Gastroesophageal sphincter (tissue), 4 donors: Measurements from ENCODE around the gene GPHN. TPM values are rescaled to one million over a fixed set of nuclear protein-coding genes. Genes with fewer than 3 reads are reported as not detected.

Experiments used
- ATAC-seq: fragments of 150-250 bp; one replicate; pipeline ENCODE4 v1.9.1; 2016; ENCODE audit warnings: mild to moderate bottlenecking, moderate library complexity
- H3K27ac ChIP-seq, 4 donors: fragments of 200-600 bp; sonication (generic) in 3 of 4; 1 replicate in 3 of 4; 2 replicates in 1 of 4; pipeline ENCODE4 v1.5.1; 2016 to 2019
- H3K27me3 ChIP-seq: fragments of 200-600 bp; sonication (generic); one replicate; pipeline ENCODE4 v1.5.1; 2019
- H3K36me3 ChIP-seq, 2 donors: fragments of 200-600 bp; sonication (generic); one replicate each; pipeline ENCODE4 v1.5.1; 2019; ENCODE audit warnings: control low read depth in 1 of 2
- H3K4me1 ChIP-seq, 3 donors: fragments of 200-600 bp; sonication (generic); 1 replicate in 2 of 3; 2 replicates in 1 of 3; pipeline ENCODE4 v1.5.1; 2016 to 2019; ENCODE audit warnings: control low read depth in 2 of 3
- H3K4me3 ChIP-seq, 2 donors: fragments of 200-600 bp; sonication (generic); one replicate each; pipeline ENCODE4 v1.5.1; 2019; ENCODE audit warnings: mild to moderate bottlenecking in 1 of 2, moderate library complexity in 1 of 2
- H3K9me3 ChIP-seq, 3 donors: fragments of 200-600 bp; sonication (generic); one replicate each; pipeline ENCODE4 v1.5.1; 2017 to 2019; ENCODE audit warnings: control low read depth in 2 of 3
- EP300 ChIP-seq: sonication (generic); formaldehyde crosslinking; IDR thresholded peaks from one replicate; pipeline ENCODE4 v1.6.1; 2017; ENCODE audit warnings: antibody characterized with exemption, mild to moderate bottlenecking
- POLR2A ChIP-seq, 2 donors: fragments of 450-650 bp; IDR thresholded peaks; one replicate each; pipeline ENCODE4 v1.6.1; 2017; ENCODE audit warnings: antibody characterized with exemption in 2 of 2, mild to moderate bottlenecking in 2 of 2, moderate library complexity in 1 of 2
- POLR2AphosphoS5 ChIP-seq: sonication (generic); formaldehyde crosslinking; IDR thresholded peaks from one replicate; pipeline ENCODE4 v1.6.1; 2017; ENCODE audit warnings: antibody characterized with exemption
- WGBS, 2 donors: methylation state at CpG; one replicate each; pipeline ENCODE4 v1.1.5; 2018; ENCODE audit warnings: low coverage in 1 of 2; 5-methylcytosine and 5-hydroxymethylcytosine counted together
- total RNA-seq, 4 donors: library from RNA; depleted of rRNA; stranded (reverse); fragments of >200 nt; gene quantifications; one replicate each; pipeline ENCODE4 v1.1.0, GENCODE V29; 2016
- TF ChIP-seq, protein P1 (sequence below), 4 experiments: fragments of 200-600 bp in 2 of 4; fragments of 450-650 bp in 2 of 4; sonication (generic) in 1 of 4; IDR thresholded peaks; one replicate each; pipeline ENCODE4 v1.5.1; 2017 to 2019; ENCODE audit warnings: antibody characterized with exemption in 4 of 4, mild to moderate bottlenecking in 2 of 4, moderate library complexity in 2 of 4

GPHN gene
- total RNA-seq, 4 donors from 2014 or later, result 13.1 to 16.5 (median 14.7) TPM

DNA sequence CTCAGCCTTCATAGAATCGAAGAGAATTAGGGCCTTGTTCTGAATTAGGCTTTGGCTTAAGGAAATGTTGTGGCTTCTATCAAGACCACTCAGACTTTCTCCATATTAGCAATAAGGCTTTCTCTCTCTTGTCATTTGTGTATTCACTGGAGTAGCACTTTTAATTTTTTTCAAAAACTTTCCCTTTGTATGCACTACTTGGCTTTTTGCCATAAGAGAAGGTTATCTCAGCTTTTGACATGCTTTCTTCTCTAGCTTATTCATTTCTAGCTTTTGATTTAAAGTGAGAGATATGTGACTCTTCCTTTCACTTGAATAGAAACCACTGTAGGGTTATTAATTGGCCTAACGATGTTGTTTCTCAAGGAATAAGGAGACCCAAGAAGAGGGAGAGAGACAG is 244.2 kb downstream of the GPHN start:
- H3K4me3 ChIP-seq, result no peak overlapping the region
- no peaks in the 10 kb centered on the region for H3K27me3 ChIP-seq
- no peak for TF ChIP-seq POLR2A (IDR thresholded peaks at IDR 0.05)
- no peak for TF ChIP-seq POLR2AphosphoS5
- TF ChIP-seq, protein P1, sequence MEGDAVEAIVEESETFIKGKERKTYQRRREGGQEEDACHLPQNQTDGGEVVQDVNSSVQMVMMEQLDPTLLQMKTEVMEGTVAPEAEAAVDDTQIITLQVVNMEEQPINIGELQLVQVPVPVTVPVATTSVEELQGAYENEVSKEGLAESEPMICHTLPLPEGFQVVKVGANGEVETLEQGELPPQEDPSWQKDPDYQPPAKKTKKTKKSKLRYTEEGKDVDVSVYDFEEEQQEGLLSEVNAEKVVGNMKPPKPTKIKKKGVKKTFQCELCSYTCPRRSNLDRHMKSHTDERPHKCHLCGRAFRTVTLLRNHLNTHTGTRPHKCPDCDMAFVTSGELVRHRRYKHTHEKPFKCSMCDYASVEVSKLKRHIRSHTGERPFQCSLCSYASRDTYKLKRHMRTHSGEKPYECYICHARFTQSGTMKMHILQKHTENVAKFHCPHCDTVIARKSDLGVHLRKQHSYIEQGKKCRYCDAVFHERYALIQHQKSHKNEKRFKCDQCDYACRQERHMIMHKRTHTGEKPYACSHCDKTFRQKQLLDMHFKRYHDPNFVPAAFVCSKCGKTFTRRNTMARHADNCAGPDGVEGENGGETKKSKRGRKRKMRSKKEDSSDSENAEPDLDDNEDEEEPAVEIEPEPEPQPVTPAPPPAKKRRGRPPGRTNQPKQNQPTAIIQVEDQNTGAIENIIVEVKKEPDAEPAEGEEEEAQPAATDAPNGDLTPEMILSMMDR (IDR thresholded peaks at IDR 0.05), result no peak
- no peak for TF ChIP-seq EP300
- H3K27ac ChIP-seq, result no peak overlapping the region
- no peaks in the 10 kb centered on the region for H3K9me3 ChIP-seq
- no peak for ATAC-seq
- no peaks in the 10 kb centered on the region for H3K36me3 ChIP-seq
- H3K4me1 ChIP-seq, result peaks cover 0 to 2% (median 0%) of the 10 kb centered on the region in 3 donors
- 59 to 82% methylated on average over 2 of the region's 2 CpGs for WGBS, 2 donors

DNA sequence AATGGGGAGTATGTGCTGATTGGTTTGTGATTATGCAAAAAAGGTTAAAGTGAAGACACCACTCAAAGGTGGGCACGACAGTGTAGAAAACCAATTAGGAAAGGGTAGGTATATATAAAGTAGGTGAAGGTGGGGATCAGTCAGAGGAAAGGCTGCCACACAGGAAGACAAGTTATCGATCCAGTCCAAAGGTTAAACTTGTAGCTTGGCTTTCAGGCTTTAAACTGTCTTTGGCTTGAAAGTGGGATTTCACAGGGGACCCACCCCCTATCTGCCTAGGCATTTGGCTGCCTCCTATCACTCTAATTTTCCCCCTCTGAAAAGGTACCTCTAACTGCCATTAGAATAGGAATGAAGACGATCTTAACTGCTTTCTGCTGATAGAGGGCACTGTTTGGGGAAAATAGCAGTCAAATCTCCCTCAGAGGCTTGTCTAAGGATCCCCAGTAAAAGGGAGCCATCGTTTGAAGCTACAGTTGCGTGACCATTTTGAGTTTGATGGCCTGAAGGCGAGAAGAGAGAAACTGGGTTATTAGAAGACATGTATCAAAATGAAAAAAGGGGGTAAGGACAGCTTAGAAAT is 250.2 kb downstream of the GPHN start:
- no peaks in the 10 kb centered on the region for H3K27me3 ChIP-seq
- no peaks in the 10 kb centered on the region for H3K36me3 ChIP-seq
- no peaks in the 10 kb centered on the region for H3K4me1 ChIP-seq
- TF ChIP-seq, protein P1 (IDR thresholded peaks at IDR 0.05), result no peak
- TF ChIP-seq POLR2AphosphoS5 (no peak), POLR2A (IDR thresholded peaks at IDR 0.05) (no peak), EP300 (no peak)
- no peak for ATAC-seq
- no peaks in the 10 kb centered on the region for H3K9me3 ChIP-seq
- no peak overlapping the region for H3K4me3 ChIP-seq
- WGBS, 2 donors, result 75 to 87% methylated on average over 3 to 6 of the region's 6 CpGs
- H3K27ac ChIP-seq, result no peak overlapping the region

DNA sequence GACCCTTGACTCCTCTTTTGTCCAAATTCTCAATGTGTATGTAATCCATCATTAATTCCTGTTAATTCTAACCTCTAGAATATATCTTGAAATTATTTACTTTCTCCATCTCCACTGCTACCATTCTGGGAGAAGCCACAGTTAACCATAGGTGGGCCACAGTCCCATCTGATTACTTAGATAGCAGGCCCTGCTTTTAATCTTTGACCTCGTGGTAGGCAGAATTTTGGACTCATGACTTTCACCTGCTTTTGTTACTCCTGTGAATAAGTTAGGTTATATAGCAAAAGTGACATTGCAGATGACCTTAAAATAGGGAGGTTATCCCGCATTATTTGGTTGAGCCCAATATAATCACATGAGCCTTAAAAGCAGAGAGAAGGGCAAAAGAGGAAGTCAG is 264.2 kb downstream of the GPHN start:
- TF ChIP-seq EP300, result no peak
- TF ChIP-seq, protein P1 (IDR thresholded peaks at IDR 0.05), result no peak
- TF ChIP-seq POLR2A (IDR thresholded peaks at IDR 0.05), result no peak
- no peak for TF ChIP-seq POLR2AphosphoS5
- WGBS, 2 donors, result 94 to 100% methylated on average over 2 of the region's 2 CpGs

DNA sequence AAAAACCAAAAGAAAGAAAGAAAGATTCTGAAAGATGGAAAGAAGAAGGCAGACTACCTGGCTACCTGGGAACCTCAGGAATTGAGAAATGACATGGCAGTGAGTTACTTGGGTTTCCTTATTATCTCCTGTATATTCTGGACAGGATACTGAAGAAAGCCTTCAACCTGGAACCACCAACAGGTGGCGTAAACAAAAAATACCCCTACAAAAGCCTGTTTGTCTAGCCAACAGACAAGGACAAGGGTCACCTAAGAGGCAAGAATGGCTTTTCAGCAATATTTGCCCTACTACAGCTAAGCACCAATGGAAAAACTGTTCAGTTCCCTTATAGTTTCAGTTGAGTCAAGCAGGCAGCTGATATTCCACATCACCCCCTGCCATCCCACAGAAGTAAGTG is 274.9 kb downstream of the GPHN start:
- H3K4me3 ChIP-seq, result no peak overlapping the region
- no peaks in the 10 kb centered on the region for H3K27me3 ChIP-seq
- H3K36me3 ChIP-seq, result no peaks in the 10 kb centered on the region
- TF ChIP-seq, protein P1 (IDR thresholded peaks at IDR 0.05), result no peak
- TF ChIP-seq POLR2A (IDR thresholded peaks at IDR 0.05) (no peak), POLR2AphosphoS5 (no peak), EP300 (no peak)
- H3K4me1 ChIP-seq, result no peaks in the 10 kb centered on the region
- WGBS, 2 donors, result 100% methylated on average over 1 of the region's 1 CpG; no CpG with 5 or more reads in 1 of the 2 donors
- no peak overlapping the region for H3K27ac ChIP-seq
- ATAC-seq, result no peak
- H3K9me3 ChIP-seq, result no peaks in the 10 kb centered on the region

More for the DNA sequence above, 264.2 kb downstream of the GPHN start:
- Histone ChIP-seq H3K4me3 (no peak overlapping the region), H3K27me3 (no peaks in the 10 kb centered on the region), H3K9me3 (no peaks in the 10 kb centered on the region), H3K27ac (no peak overlapping the region), H3K4me1 (no peaks in the 10 kb centered on the region), H3K36me3 (no peaks in the 10 kb centered on the region)
- ATAC-seq, result no peak

DNA sequence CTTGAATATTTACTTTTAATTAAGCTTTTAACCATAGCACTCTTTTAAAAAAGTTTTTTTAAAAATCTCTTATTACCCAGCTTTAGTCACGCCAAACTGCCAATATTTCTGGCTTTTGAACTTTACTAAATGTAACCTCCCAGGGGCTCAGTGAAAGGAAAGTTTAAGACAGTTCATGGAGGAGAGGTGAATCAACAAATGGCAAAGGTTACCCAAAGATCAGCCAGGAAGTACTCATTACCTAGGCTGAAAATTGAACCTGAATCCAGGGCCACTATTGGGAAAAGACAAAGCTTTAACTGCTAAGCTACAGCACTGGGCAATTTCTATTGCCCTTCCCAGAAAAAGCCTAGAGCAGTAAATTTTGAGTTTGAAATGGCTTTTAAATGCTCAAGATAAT is 282.2 kb downstream of the GPHN start:
- Histone ChIP-seq H3K36me3 (no peaks in the 10 kb centered on the region), H3K4me1 (no peaks in the 10 kb centered on the region), H3K27ac (no peak overlapping the region), H3K27me3 (no peaks in the 10 kb centered on the region), H3K4me3 (no peak overlapping the region), H3K9me3 (peaks cover 0 to 27% (median 2%) of the 10 kb centered on the region in 3 donors)
- WGBS, 2 donors, result no CpG with 5 or more reads among the region's 1 CpG
- ATAC-seq, result no peak
- TF ChIP-seq POLR2AphosphoS5, result no peak
